Epithelial cell of proximal tubule (primary cell): Measurements from ENCODE around the gene PLXNB2. TPM values are rescaled to one million over a fixed set of nuclear protein-coding genes. Genes with fewer than 3 reads are reported as not detected.

Experiments used
- DNase-seq: peaks from one replicate; pipeline ENCODE4 v3.0.0-alpha.2; 2011; ENCODE audit warnings: low read depth
- H3K4me3 ChIP-seq: 2 replicates; pipeline ENCODE4 v1.5.1; 2011; ENCODE audit warnings: low read depth, mild to moderate bottlenecking, low read length
- total RNA-seq: library from RNA; depleted of rRNA; stranded (reverse); fragments of >200 nt; gene quantifications from 2 replicates; pipeline ENCODE4 v1.2.3, GENCODE V29; 2015
- TF ChIP-seq, protein P1 (sequence below): conservative IDR thresholded peaks from 2 replicates; pipeline ENCODE4 v1.5.1; 2012; ENCODE audit warnings: low read depth, mild to moderate bottlenecking, low read length

PLXNB2 gene
- total RNA-seq, 1 donor from 2014 or later = 177 TPM

DNA sequence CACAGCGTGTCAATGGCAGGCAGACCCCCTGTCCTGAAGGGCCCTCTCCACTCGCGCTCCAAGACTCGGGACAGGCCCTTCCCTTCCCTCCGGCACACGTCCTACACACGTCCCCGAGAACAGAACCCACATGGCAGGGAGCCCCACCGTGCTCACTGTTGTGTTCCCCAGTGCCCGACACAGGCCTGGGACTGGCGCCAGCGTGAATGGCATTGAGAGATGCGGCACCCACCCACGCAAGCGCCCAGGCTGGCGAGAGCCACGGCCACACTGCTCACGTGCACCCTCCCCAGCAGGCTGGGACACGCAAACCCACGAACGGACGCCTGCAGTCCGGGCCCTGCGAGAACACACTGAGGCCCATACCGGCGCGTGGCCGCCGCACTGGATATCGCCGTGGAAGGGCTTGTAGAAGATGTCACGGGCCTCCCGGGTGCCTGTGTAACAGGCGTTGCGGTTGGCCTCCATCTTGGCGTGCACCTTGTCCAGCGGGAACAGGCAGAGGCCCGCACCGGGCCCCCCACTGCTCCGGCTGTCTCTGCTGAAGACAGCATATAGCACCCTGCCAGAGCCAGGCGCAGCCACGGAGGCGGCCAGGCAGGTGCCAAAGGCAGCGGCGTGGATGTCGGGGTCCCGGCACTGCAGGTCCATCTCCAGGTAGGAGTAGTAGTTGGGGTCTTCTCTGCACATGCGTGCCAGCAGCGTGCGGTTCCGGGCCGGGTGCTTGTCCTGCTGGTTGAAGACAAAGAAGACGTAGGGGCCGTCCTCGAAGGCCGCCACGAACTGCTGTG is 18.1 kb downstream of the PLXNB2 start:
- TF ChIP-seq, protein P1, sequence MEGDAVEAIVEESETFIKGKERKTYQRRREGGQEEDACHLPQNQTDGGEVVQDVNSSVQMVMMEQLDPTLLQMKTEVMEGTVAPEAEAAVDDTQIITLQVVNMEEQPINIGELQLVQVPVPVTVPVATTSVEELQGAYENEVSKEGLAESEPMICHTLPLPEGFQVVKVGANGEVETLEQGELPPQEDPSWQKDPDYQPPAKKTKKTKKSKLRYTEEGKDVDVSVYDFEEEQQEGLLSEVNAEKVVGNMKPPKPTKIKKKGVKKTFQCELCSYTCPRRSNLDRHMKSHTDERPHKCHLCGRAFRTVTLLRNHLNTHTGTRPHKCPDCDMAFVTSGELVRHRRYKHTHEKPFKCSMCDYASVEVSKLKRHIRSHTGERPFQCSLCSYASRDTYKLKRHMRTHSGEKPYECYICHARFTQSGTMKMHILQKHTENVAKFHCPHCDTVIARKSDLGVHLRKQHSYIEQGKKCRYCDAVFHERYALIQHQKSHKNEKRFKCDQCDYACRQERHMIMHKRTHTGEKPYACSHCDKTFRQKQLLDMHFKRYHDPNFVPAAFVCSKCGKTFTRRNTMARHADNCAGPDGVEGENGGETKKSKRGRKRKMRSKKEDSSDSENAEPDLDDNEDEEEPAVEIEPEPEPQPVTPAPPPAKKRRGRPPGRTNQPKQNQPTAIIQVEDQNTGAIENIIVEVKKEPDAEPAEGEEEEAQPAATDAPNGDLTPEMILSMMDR = no peak
- H3K4me3 ChIP-seq = no peak overlapping the region
- no peak for DNase-seq

DNA sequence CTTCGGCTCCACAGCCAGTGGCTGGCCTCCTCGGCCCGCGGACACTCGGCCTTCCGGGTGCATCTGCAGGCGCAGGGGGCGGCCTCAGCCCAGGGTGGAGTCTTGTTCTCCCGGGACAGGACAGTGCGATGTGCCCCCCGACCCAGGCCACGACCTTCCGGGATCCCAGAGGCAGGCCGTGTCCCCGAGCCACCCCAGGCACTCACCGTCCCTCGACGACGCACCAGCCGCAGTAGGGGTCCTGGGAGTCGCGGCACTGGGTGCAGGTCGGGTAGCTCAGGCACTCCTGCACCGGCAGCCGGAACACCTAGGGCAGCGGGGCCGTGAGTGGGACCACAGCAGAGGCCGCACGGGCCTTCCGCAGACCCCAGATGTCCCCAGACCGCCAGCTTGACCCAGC is 19.7 kb downstream of the PLXNB2 start:
- DNase-seq = no peak
- TF ChIP-seq, protein P1 = no peak
- H3K4me3 ChIP-seq = no peak overlapping the region

DNA sequence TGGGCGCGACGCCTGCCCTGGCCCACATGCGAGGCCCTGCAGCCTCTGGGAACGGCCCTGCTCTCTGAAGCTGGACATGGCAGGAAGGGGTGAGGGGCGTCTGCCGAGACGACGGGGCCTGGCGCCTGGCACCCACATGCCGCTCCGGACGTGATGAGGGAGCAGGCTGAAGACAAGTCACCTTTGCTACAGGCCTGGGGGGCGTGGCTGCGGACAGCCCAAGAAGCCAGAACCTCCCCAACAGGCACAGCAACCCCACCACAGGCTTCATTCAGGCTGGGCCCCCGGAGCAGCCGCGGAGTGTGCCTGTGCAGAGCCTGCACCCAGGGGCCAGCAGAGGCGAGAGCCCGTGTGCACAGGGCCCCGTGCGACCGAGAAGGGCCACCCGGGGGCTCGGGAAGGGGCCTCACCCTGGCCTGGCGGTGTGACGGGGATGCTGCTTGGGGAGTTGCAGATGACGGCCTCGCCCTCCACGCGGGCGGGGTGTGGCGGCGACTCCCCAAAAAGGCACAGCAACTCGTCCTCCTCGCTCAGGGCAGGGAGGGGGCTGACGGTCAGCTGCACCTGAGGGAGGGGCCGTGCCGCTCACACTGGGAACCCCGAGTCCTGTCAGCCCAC is 20.6 kb downstream of the PLXNB2 start:
- DNase-seq = no peak
- TF ChIP-seq, protein P1 = no peak
- H3K4me3 ChIP-seq = no peak overlapping the region

GRCh38 chr22:50286275-50286674 is 21.2 kb downstream of the PLXNB2 start:
- no peak for DNase-seq
- H3K4me3 ChIP-seq = no peak overlapping the region
- TF ChIP-seq, protein P1 = no peak

- DNase-seq = no peak
- H3K4me3 ChIP-seq = no peak overlapping the region
- TF ChIP-seq, protein P1 = no peak
These were observed 21.7 kb downstream of the PLXNB2 start for GRCh38 chr22:50285568-50286229.

DNA sequence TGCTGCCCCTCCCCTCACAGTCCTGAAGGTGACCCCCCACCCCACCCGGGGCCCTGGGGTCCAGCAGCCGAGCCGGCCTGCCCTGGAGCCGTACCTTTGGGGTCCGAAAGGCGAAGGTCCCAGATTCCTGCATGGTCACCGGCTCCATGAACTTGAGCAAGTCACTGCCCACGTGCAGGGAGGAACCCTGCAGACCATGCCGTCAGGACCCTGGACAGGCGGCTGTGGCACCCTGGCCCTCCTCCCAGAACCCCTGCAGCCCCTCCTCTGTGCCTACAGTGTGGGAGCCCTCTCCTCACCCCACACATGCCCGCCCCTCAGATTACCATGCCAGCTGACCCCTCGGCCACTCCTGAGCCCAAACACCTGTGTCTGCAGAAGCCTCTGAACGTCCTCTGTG is 23.0 kb downstream of the PLXNB2 start:
- DNase-seq = no peak
- no peak overlapping the region for H3K4me3 ChIP-seq
- TF ChIP-seq, protein P1 = no peak
